H1 (cell line): Measurements from ENCODE around the gene GLS. TPM values are rescaled to one million over a fixed set of nuclear protein-coding genes. Genes with fewer than 3 reads are reported as not detected.

Experiments
- FOSL1 ChIP-seq: IDR thresholded peaks from 2 replicates; pipeline ENCODE4 v1.6.1; 2011; ENCODE audit warnings: mild to moderate bottlenecking, low read depth, low read length, moderate library complexity; ENCODE audit not compliant: insufficient read depth
- KDM1A ChIP-seq: fragments of 200-600, 300-600 bp; sonication (generic); IDR thresholded peaks from 2 replicates; pipeline ENCODE4 v1.7.1; 2016; ENCODE audit warnings: mild to moderate bottlenecking, low read length, borderline replicate concordance
- polyA plus RNA-seq, 7 experiments: library from polyadenylated mRNA; depleted of rRNA in 3 of 7; stranded (reverse) in 5 of 7; unstranded in 2 of 7; fragments of >200 nt in 5 of 7; fragments of 200-250 nt in 2 of 7; gene quantifications; 1 replicate in 5 of 7; 2 replicates in 1 of 7; 4 replicates in 1 of 7; pipeline versions ENCODE4 v1.2.1 to v1.2.3, GENCODE V29; 2011 to 2013; ENCODE audit warnings: missing spikeins in 2 of 7, mixed read lengths in 2 of 7
- total RNA-seq: library from RNA; stranded (reverse); fragmentation: NEBNext Ultra II Directional; extraction: Animal tissue kit (Norgen Biotek cat#: 25700); gene quantifications from 2 replicates; pipeline ENCODE4 v1.2.1, GENCODE V29; 2021

Gene GLS
- total and polyA plus RNA-seq, 2 of the 8 experiments (the other 6 are each of a cell fraction or from before 2014, with no cell fraction given): 15.7 to 89.8 TPM

GRCh38 chr2:190984595-190984994, 104.0 kb downstream of the GLS start (continued):
- no peak for TF ChIP-seq KDM1A
- no peak for TF ChIP-seq FOSL1
- TF ChIP-seq, all 59 proteins: peak for 0
